ENCODE measurements around the gene PLOD2.

Gene PLOD2

DNA sequence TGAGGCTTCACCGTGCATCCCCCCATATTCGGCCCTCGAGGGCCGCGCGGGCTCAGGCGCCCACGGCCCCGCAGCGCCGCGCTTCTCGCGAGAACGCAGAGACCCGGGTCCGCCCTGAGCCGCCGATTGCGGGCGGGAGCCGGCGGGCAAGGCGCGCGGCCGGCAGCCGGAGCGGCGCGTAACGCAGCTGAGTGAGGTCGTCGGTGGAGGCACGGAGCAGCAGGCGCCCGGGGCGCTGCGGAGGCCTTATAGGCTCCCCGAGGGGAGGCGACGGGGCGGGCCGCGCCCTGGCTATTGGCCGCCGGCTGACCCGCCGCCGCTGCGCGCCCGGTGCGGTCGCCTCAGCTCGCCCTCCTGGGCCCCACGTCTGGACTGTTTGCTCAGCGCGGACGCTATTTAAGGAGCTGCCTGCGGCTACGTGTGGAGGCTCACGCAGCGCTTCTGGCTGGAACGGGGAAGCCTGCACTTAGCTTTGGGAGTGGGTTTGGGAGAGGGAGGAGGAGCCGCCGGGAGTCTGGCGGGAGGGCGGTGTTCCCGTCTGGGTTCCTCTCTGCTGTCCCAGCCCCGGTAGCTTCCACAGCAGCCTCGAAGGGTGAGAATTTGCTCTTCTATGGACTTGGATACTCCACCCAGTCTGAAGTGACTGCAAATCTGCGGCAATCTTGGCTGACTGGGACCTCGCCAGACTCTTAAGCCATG is at the start of gene PLOD2:
Gene PLOD2, minus strand, starts transcription at position 221 of the 699 bp plus-strand sequence. Its CDS starts 195 bp downstream, at position 26.
- DNase-seq: peak; percentile 75

DNA sequence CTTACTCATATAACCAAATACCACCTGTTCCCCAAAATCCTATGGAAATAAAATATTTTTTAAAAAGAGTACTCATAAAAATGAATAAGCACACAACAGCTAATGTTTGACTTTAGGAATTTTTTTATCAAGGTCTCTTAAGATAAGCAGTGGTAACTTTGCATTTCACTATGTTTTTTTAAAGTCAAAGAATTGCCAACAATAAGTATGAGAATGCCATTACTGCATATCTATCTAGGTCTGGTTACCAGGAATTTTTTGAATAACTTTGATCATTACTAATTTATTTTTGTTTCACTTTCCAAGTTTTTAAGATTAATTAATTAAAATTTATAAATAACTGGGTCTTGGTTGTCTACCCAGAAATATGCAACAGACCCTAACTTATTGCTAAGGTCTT is 48.4 kb upstream of the PLOD2 start:
- DNase-seq: no peak

DNA sequence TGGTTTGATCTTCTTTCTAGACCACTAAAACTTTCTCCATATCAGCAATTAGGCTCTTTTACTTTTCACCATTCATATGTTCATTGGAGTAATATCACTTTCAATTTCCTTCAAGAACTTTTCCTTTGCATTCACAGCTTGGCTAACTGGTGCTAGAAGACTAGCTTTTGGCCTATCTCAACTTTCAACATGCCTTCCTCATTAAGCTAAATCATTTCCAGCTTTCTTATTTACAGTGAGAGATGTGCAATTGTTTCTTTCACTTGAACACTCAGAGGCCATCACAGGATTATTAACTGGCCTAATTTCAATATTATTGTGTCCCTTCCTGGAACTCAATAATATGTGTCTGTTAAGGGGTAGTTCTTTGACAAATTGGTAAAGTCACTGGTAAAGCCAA is 42.8 kb upstream of the PLOD2 start:
- DNase-seq: no peak

DNA sequence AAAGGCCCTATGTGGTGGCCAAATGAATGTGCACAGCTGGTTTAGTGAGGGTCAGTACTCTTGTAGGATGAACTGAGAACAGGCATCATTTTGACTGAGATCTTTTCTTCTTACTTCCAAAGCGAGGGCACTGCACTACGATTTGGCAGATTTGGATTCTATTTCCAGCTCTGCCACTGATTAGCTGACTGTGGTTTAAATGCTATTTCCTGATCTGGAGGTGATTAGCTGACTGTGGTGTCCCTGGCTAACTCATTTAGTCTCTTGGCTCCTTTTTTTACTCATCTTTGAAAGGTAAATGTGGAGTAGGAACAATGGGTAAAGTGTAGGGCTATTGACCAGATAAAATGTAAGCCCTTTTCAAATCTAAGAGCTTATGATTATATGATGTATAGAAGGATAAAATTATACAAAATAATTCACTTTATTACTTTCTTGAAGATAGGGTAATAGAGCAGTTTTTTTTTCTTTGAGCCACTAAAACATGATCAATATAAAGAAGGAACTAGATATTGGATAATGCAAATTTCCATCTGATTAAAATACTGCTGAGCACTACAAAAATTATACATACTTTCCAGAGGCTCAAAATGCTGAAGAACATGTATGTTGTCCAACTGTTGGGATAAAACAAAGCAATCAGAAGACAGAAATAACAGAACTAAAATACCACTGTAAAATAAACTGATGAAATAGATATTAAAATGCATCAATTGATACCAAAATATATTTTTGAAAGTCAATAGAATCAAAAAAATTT is 39.7 kb upstream of the PLOD2 start:
- DNase-seq: no peak

DNA sequence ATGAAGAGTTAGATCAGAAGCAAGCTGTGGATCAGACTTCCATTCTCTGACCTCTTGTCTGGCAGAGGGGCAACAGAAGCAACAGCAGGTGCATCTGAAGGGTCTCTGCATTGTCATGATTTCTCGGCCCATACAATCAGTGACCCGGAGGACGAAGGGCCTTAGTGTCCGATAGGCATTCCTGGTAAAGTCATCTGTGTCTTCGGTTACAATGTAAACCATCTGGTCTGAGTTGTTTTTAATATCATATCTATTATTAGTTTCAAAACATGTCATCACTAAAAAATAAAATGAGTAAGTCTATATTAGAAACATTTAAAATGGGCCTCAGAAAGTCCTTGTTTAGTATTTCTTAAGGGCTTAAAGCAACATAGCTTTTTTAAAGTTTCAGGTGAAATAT is 38.8 kb upstream of the PLOD2 start:
- no peak for DNase-seq

DNA sequence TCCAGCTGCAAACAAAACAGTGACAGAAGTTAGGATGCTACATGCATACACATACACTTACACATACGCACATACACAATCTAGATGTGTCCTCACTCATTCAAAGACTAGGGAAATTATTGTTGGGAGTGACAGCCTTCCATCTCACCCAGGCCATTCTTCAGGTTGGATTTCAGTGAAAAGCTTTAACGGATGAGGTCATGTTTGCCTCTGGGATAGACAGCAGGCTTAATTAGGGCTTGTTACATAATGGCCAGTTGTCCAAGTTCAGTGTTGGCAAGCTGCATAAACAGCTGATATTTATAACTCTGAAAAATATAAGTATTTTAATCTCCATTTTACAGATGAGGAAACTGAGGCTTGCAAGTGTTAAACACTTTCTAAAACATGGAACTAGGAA is 35.8 kb upstream of the PLOD2 start:
- DNase-seq: no peak

DNA sequence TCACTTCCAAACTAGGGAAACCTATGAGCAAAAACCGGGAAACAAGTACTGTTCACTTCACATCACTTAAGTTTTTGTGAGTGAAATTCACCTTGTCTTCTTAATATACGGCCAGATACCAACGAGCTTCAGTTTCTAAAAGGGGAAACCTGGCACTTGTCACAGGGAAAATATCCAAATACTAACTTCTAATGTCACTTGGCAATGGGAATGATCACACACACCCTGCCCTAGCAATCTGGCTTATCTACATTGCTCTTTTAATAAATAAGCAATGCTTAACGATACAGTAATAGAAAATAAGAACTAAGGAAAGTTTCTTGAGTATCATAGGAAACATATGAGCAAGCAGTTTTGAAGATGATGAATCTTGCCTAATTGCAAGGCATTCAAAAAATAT is 34.6 kb upstream of the PLOD2 start:
- no peak for DNase-seq

DNA sequence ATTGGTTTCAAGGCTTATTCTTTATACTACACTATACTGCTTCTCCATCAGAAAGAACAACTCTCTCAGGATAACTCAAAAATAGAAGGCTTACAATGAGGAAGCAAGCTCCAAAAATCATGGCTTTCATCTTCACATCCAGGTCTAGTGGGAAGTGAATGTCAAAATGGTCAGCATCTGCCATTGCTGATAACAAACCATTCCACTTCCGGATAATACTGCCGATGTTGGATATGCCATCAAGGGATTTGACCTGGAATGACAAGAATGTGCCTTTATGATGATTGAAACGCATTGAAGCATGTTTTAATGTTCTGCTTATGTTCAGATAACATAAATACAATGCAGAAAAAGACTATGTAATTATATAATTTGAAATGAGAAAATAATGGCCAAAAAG is 34.0 kb upstream of the PLOD2 start:
- peak; percentile 7 for DNase-seq

DNA sequence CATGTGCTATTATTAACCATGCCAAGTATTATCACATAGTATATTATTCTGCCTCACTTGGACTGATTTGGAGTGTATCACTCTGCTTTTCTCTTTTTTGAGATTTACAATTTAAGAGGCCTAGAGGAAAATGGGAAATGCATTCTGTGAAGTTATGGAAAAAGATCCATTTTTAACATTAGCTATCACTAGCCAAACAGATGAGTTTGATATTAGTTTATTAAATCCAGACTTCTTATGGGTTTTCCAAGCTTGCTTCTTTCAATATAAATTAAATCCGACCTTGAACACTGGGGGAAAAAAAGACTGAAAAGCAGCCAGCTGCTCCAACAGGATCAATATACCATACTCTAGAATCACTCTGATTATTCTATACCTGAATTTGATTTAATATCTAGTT is 30.1 kb upstream of the PLOD2 start:
- no peak for DNase-seq

DNA sequence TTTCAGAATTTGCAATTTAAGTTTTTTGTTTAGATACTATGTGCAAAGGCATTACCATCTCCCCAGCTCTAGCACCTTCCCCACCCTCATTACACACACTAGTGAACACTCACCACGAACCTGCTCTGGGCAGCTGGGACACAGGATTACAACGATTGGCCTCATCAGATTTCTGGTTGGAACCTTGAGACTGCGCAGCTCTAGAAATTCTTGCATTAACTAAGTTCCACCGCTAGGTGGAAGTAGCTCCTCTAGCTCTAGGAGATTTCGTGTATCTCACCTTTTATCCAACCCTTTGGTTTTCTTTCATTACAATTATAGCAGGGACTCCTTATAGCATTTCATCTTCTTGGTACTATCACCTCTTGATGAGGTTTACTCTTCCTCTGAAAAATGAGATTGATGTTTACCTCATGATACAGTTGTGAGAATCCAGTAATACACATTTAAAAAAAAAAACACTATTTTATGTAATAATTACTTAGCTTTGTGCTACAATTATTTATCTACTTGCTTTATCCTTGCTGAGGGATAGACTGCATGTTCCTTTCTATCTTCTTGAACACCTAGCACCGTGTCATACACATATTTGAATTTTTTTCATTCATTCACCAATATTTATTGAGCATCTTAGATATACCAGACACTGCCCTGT is 28.7 kb upstream of the PLOD2 start:
- peak; percentile 81 for DNase-seq

DNA sequence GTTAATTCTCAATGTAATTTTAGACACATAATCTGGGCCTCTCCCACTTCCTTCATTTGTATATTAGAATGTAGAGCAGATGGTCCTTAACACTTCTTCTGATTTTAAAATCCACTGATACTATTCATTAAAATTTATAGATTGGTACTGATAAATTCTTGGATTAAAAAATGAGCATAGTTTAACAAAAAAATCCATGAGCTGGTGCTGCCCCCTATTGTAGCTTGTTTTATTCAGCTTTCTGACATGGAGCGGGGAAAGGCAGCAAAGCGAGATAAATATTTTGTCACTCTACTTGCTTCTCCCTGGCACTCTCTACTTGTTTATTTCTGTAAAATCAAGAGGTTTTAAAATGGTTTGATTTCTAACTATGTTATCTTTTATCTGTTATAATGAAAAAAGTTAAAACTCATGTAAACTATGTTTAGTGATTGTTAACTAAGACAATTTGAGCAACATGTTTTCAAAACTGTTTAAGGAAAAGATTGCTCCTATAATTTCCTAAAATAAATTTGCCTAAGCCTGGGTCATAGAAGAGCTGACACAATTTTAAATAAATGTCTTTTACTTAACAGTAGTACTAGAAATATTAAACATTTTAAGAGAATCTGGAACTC is 26.5 kb upstream of the PLOD2 start:
- peak; percentile 59 for DNase-seq

DNA sequence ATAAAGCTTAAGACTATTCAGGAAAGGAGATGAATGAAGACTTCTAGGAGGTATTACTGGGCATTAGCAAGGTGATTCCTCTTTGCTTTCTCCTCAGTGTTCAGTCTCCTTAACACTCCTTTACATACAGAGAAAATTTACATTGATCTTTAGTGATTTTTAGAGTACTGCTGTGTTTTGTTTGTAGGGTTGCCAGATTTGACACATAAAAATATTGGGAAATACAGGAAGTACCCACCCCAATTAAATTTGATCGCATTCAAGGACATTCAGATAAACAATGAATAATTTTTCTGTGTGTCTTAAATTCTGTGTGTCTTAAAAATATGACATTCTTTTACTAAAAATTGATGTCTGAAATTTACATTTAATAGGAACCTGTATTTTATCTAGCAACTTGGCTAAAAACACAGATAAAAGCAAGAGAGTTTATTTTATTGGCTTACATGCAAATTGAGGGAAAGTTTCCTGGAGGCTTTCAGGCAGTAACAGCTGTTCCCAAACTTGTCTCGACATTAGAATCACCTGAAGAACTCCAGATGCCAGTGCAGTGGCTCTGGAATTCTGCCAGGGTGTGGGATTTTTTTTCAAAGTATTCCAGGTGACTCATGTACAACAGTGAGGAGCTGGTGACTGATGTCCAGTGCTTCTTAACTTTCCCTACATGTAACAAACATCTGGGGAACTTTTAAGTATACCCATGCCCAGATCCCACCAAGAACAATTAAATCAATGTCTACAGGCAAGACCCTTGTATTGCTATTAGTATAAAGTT is 23.4 kb upstream of the PLOD2 start:
- DNase-seq: no peak

DNA sequence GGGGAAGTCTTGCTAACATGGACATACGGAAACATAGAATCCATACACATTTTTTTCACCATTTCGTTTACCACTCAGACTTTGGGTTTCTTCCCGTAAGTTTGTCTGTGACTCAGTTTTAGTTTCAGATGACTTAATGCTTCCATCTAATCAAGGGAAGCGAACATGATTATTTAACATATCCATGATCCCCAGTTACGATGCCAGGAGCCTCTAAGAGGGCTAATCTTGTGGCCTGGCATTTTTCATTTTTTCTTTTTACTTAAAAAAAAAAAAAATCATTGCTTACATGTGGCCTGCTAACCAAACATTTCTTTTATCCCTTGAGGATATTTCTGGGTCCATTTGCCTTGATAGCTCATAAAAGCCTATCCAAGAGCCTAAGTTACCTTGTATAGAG is 20.2 kb upstream of the PLOD2 start:
- DNase-seq: no peak

DNA sequence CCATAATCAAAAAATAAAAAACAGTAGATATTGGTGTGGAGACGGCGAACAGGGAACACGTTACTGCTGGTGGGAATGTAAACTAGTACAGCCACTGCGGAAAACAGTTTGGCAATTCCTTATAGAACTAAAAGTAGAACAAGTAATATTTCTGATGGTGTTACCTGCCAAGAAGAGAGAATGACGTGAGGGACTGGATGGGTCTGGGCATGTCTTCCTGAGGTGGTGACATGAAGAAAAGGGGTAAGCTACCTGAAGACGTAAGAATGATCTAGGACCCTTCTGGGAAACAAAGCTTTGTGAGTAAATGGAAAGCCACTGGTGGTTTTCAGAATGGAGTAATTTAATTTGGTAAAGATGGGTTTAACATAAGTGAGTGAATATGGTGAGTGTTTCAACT is 19.4 kb upstream of the PLOD2 start:
- DNase-seq: no peak

DNA sequence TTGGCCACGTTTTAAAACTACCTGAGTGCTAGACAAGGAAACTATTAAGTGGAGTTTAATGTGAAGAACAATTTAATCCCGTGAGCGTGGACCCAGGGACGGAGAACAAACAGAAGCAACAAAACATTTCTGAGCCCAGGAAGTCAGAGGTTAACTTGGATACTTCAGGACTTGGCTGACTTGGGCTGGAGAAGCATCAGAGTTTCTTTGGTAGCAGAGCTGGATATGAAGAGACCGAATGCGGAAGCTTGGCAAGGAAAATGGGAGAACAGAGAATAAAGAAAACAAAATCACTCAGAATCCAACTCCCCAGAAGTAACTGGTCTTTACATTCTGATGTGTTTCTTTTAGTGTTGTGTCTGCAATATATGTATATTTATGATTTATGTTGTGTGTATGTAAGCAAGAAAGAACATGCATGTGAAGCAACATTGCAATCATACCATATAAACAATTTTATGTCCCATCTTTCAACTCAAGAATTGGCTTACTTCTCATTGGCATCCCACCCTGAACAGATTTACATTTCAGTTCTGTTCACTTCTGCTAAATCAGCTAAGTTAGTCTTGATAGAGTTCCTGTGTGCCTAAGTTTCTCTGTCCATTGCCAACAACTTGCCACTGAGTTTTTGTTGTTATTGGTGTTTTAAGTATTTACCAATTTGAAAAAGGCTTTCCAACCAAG is 17.2 kb upstream of the PLOD2 start:
- no peak for DNase-seq

DNA sequence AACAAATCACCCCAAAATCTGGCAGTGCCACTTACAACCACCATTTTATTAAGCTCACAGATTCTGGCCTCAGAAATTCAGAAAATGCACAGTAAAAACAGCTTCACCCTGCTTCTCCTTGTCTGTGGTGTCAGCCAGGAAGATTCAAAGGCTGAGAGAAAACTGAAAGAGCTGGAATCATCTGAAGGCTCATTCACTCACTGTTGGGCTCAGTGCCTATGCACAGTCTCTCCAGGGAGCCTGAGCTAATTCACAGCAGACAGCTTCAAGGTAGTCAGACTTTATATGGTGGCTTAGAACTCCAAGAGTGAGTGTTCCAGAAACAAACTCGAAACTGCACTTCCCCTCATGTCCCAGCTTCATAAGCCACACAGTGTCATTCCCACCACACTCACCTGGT is 16.5 kb upstream of the PLOD2 start:
- no peak for DNase-seq

DNA sequence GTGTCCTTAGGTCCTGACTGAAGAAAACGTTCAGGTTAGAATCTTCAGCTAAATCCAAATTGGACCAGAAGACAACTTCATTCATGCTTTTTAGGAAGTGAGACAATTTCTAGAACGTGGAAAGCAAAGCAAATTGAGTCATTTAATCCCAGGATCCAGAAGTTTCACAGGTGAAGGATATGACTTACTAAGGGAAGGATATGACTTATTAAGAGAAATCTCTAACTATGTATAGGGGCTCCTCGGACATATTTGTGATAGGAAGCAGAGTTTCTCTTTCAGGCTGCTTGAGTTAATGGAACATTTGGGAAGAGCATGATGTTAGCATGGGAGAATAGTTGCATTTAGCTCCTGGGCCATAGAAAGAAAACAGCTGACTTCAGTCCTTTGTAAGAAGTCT is 16.1 kb upstream of the PLOD2 start:
- DNase-seq: no peak

DNA sequence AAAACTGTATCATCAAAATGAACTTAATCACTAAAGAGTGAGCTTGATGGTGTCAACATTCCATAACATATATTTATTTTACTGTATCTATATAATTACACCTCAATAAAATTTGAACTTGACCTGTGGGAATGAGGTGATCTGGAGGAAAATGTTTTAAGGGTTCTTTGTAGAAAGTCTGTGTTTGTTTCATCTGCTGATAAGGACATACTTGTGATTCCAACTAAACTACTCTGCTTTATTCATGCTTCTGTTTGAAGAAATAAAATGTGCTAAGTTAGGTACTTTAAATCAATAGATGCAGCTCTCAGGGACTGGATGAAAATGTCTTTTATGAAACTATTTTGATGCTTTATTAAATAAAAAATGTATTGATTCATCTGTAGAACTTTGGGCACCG is 11.6 kb upstream of the PLOD2 start:
- no peak for DNase-seq

DNA sequence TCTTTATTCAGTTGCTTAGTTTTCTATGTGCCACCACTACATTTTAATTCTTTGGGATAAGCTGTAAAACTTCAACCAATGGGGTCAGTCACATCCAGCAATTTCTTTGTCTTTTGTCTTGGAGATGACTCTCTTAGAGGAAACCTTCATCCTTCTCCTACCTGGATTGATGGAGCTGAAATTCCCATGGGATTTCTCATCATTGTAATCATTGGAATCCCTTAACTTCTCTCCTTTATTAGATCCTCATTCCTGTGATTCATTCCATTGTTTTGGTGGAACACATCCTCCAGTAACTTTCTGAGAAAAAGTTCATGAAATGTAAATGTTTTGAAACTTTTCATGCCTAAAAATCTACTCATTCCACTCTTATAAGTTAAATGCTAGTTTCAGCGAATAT is 9.6 kb upstream of the PLOD2 start:
- DNase-seq: no peak

DNA sequence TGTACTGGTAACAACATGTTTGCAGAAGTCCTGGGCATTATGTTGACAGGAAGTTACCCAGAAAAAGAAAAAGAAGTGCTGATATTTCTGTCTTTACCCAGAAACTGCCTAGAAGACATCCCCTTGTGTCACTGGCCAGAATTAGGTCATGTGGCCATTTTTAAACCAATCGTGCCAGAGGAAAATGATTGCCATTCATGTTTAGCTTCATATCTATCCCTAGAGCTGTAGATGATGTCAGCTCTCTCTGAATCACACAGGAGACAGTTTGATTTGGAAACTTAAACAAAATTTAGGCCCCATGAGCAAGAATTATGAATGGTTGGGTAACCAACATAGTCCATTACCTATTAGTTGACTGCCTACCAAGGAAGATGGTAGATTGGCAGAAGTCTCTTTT is 8.9 kb upstream of the PLOD2 start:
- no peak for DNase-seq

DNA sequence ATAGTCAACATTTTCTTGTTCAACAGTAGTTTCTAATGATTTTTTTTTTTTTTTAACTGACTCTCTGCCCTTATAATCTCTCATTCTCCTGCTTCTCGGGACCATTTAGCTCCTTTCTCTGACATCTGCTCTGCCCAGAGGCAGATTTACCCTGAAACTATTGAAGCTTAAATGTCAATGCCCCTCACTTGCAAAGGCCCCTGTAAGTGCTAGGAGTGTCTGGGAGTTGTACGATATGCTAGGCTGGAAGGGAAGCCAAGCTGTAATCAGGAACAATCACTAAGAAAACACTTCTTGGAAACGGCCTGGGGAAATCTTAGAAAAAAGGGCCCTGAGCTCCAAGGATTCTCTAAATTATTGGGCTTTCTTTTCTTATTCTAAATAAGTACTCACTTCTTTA is 5.8 kb upstream of the PLOD2 start:
- DNase-seq: no peak

DNA sequence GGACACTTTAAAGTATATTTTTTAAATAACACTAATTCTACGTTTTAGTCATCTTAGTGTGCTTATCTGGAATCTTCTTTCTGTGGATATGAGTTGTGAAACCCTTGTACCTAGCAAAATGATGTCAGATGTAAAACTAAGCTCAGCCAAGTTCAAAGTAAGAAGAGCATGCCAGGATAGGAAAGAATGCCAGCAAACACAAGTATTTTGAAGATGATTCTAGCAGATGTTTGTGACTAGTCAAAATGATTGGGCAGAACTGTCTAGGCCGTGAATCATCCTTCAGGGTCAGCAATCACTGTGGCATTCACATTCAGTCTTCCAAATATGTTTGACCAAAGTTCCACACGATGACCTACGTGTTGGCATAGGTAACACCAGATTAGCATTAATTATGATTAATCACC is 5.4 kb upstream of the PLOD2 start:
- DNase-seq: no peak
